GM12878 (cell line): ENCODE results near the gene GAS2L1. TPM values are rescaled to one million over a fixed set of nuclear protein-coding genes. Genes with fewer than 3 reads are reported as not detected.

Source experiments
- ATAC-seq: fragments of 200-7000 bp; cut with Tn5 transposase; 3 replicates; pipeline ENCODE4 v1.9.1; 2020; ENCODE audit warnings: mild to moderate bottlenecking, moderate library complexity
- BruUV-seq: library from RNA; stranded (reverse); fragments of 400-500 nt; replicated peaks from 2 replicates; lab custom pipeline; 2021; lab: Mats Ljungman, UMichigan
- CTCF ChIA-PET: fragments of 300-600 bp; sonication (Branson Sonifier 250); formaldehyde crosslinking; extraction: SDS; loops from one replicate; lab custom pipeline; 2021; ENCODE audit warnings: inconsistent platforms; lab: Yijun Ruan, JAX
- POLR2A ChIA-PET: fragments of 350-600 bp; formaldehyde crosslinking; extraction: SDS; loops from one replicate; lab custom pipeline; 2021; ENCODE audit warnings: inconsistent platforms; lab: Charles Lee
- RAD21 ChIA-PET: fragments of 300-600 bp; sonication (Branson Sonifier 250); formaldehyde crosslinking; loops from one replicate; lab custom pipeline; 2023; ENCODE audit warnings: antibody characterized with exemption; ENCODE audit not compliant: unreplicated experiment; lab: Charles Lee
- SMC1A ChIA-PET: fragments of 300-600 bp; sonication (Branson Sonifier 250); formaldehyde crosslinking; loops from one replicate; lab custom pipeline; 2023; ENCODE audit not compliant: unreplicated experiment, uncharacterized antibody; lab: Charles Lee
- DNase-seq: peaks from one replicate; pipeline ENCODE4 v3.0.0-alpha.2; 2011; ENCODE audit warnings: low read depth, low spot score
- FAIRE-seq: peaks from 3 replicates; lab custom pipeline; 2011; peaks lifted over from hg19 to GRCh38; lab: Jason Lieb, UNC
- H2AFZ ChIP-seq: 2 replicates; pipeline ENCODE4 v1.6.0; 2011; ENCODE audit warnings: low read depth, low read length, control low read depth; ENCODE audit not compliant: control insufficient read depth
- H3K27ac ChIP-seq: 2 replicates; pipeline ENCODE4 v1.5.1; 2011; ENCODE audit warnings: control low read depth; ENCODE audit not compliant: control insufficient read depth, insufficient read depth
- H3K27me3 ChIP-seq, 2 experiments: replicated peaks in 1 of 2; 2 replicates each; pipeline versions ENCODE4 v1.6.0 to v1.6.1; 2011; ENCODE audit warnings: low read length in 1 of 2; ENCODE audit not compliant: control insufficient read depth in 2 of 2, insufficient read depth in 2 of 2
- H3K36me3 ChIP-seq, 2 experiments: 2 replicates each; pipeline ENCODE4 v1.5.1; 2011; ENCODE audit warnings: low read length in 1 of 2; ENCODE audit not compliant: control insufficient read depth in 2 of 2, insufficient read depth in 2 of 2
- H3K4me1 ChIP-seq: 2 replicates; pipeline ENCODE4 v1.6.1; 2011; ENCODE audit warnings: mild to moderate bottlenecking, low read length, moderate library complexity, mixed read lengths; ENCODE audit not compliant: control insufficient read depth, insufficient read depth
- H3K4me2 ChIP-seq: 2 replicates; pipeline ENCODE4 v1.6.0; 2011; ENCODE audit warnings: control low read depth; ENCODE audit not compliant: control insufficient read depth, insufficient read depth
- H3K4me3 ChIP-seq: fragments of 200-600 bp; sonication (generic); 2 replicates; pipeline ENCODE4 v1.5.1; 2016
- H3K79me2 ChIP-seq: 2 replicates; pipeline ENCODE4 v1.6.0; 2011; ENCODE audit warnings: low read length; ENCODE audit not compliant: control insufficient read depth, insufficient read depth
- H3K9ac ChIP-seq: 2 replicates; pipeline ENCODE4 v1.8.0; 2011; ENCODE audit warnings: low read length, control low read depth, mixed read lengths; ENCODE audit not compliant: control insufficient read depth, insufficient read depth
- H3K9me3 ChIP-seq: replicated peaks from 3 replicates; pipeline ENCODE4 v1.5.1; 2011; ENCODE audit warnings: mild to moderate bottlenecking, low read length; ENCODE audit not compliant: control insufficient read depth, insufficient read depth
- H4K20me1 ChIP-seq: 2 replicates; pipeline ENCODE4 v1.6.0; 2011; ENCODE audit not compliant: control insufficient read depth, insufficient read depth
- FOXK2 ChIP-seq: fragments of 450-650 bp; IDR thresholded peaks from 2 replicates; pipeline ENCODE4 v1.6.1; 2017; ENCODE audit warnings: mild to moderate bottlenecking, moderate library complexity
- FOXM1 ChIP-seq: IDR thresholded peaks from 2 replicates; pipeline ENCODE4 v1.6.1; 2012; ENCODE audit warnings: low read depth, mild to moderate bottlenecking, inconsistent platforms, low read length, moderate library complexity
- KDM1A ChIP-seq: fragments of 200-600 bp; sonication (generic); IDR thresholded peaks from 2 replicates; pipeline ENCODE4 v1.6.1; 2016; ENCODE audit warnings: borderline replicate concordance
- POLR2A ChIP-seq: IDR thresholded peaks from 2 replicates; pipeline ENCODE4 v1.6.1; 2011; ENCODE audit warnings: low read depth, mild to moderate bottlenecking, low read length
- POLR2AphosphoS2 ChIP-seq: IDR thresholded peaks from 2 replicates; pipeline ENCODE4 v1.6.1; 2011; ENCODE audit warnings: low read depth, mild to moderate bottlenecking, low read length, improper control_type of control experiment, moderate library complexity
- RFX5 ChIP-seq: IDR thresholded peaks from 2 replicates; pipeline ENCODE4 v1.6.1; 2011; ENCODE audit warnings: low read depth, low read length, improper control_type of control experiment
- TARDBP ChIP-seq: IDR thresholded peaks from 2 replicates; pipeline ENCODE4 v1.6.1; 2016; ENCODE audit warnings: borderline replicate concordance
- WGBS: methylation state at CpG from one replicate; pipeline ENCODE4 v1.1.6; 2016; ENCODE audit warnings: low lambda C conversion rate; ENCODE audit not compliant: insufficient replicate concordance, insufficient coverage; ENCODE audit errors: missing lambda C conversion rate; 5-methylcytosine and 5-hydroxymethylcytosine counted together
- in situ Hi-C: fragments of 300-500 bp; cut with MboI; formaldehyde crosslinking; loops from 9 replicates; pipeline ENCODE4 v1.14.3; 2018; ENCODE audit warnings: mixed read lengths
- intact Hi-C: fragments of 100-400 bp; cut with micrococcal nuclease; formaldehyde crosslinking; loops from one replicate; pipeline ENCODE4 v1.14.2; 2022; ENCODE audit not compliant: unreplicated experiment
- polyA plus RNA-seq, 11 experiments: library from polyadenylated mRNA; depleted of rRNA in 4 of 11; unstranded in 6 of 11; stranded (reverse) in 5 of 11; fragments of >200 nt; fragmentation: Nextera tagmentation in 4 of 11; fragmentation: Illumina TruSeq in 1 of 11; extraction: Ambion mirVana in 4 of 11; extraction: Trizol in 1 of 11; gene quantifications; 1 replicate in 1 of 11; 2 replicates in 10 of 11; pipeline versions ENCODE4 v1.2.1 to v1.2.3, GENCODE V29; 2011 to 2016; ENCODE audit warnings: inconsistent platforms in 2 of 11, missing spikeins in 2 of 11, low read depth in 1 of 11
- total RNA-seq, 4 experiments: library from RNA; depleted of rRNA in 3 of 4; stranded (reverse); fragments of >200 nt in 3 of 4; fragmentation: Illumina TruSeq in 1 of 4; extraction: Trizol in 1 of 4; gene quantifications; 2 replicates each; pipeline versions ENCODE4 v1.2.1 to v1.2.3, GENCODE V29; 2013 to 2021

The GAS2L1 gene
- total and polyA plus RNA-seq, 10 of the 15 experiments (the other 5 are each of a cell fraction or from before 2014, with no cell fraction given), result 0.03 to 0.13 TPM; not detected in 8

- ChIA-PET POLR2A (interaction anchor here (1.0 kb wide), 1 partner anchor 12 kb away, joined by 3 read pairs; no protein-coding TSS in a partner anchor), RAD21 (no interaction called here), CTCF (no interaction called here)
- Histone ChIP-seq H3K36me3 (peaks cover 34 to 45% of the 10 kb centered on the region in 2 experiments), H3K27me3 (no peaks in the 10 kb centered on the region), H3K4me2 (no peak overlapping the region), H3K4me1 (no peaks in the 10 kb centered on the region), H3K9ac (no peak overlapping the region)
- no peak for FAIRE-seq
- WGBS, result 97% methylated on average over 17 of the region's 19 CpGs
- no peak for DNase-seq
- BruUV-seq, result TSS peak; percentile 89
- ATAC-seq, result no peak
- TF ChIP-seq RFX5 (no peak), POLR2A (peak; percentile 73)
- TF ChIP-seq, all 136 proteins: peak for 1
- no peaks in the 10 kb centered on the region for H4K20me1 ChIP-seq
- SMC1A ChIA-PET, result no interaction called here
- intact Hi-C loops (no loop called here), in situ Hi-C loops (no loop called here)
- no peaks in the 10 kb centered on the region for H3K9me3 ChIP-seq
- no peak overlapping the region for H3K4me3 ChIP-seq
- H3K79me2 ChIP-seq, result no peaks in the 10 kb centered on the region
- H2AFZ ChIP-seq, result no peak overlapping the region
- no peak overlapping the region for H3K27ac ChIP-seq
Measured at GRCh38 chr22:29299136-29299900, 7.1 kb upstream of the GAS2L1 start.

GRCh38 chr22:29300467-29300806, 6.0 kb upstream of the GAS2L1 start:
- ChIA-PET RAD21 (no interaction called here), POLR2A (no interaction called here), SMC1A (no interaction called here), CTCF (no interaction called here)
- intact Hi-C loops (no loop called here), in situ Hi-C loops (no loop called here)
- FAIRE-seq, result no peak
- DNase-seq, result no peak
- H3K4me3 ChIP-seq, result no peak overlapping the region
- no TSS peak for BruUV-seq
- H3K4me1 ChIP-seq, result no peaks in the 10 kb centered on the region
- H3K4me2 ChIP-seq, result no peak overlapping the region
- no peaks in the 10 kb centered on the region for H3K9me3 ChIP-seq
- no peak overlapping the region for H2AFZ ChIP-seq
- peaks cover 34% of the 10 kb centered on the region in 2 experiments for H3K36me3 ChIP-seq
- no peaks in the 10 kb centered on the region for H3K79me2 ChIP-seq
- H4K20me1 ChIP-seq, result no peaks in the 10 kb centered on the region
- no peak overlapping the region for H3K9ac ChIP-seq
- no peaks in the 10 kb centered on the region for H3K27me3 ChIP-seq
- no peak for ATAC-seq
- WGBS, result 74% methylated on average over 4 of the region's 4 CpGs
- no peak overlapping the region for H3K27ac ChIP-seq
- peak; percentile 2; the same call in 1 of the 2 replicates for TF ChIP-seq POLR2AphosphoS2
- TF ChIP-seq FOXM1, result 0 out of 2 replicates have a peak, but pooled peaks have one; percentile 1
- 0 out of 2 replicates have a peak, but pooled peaks have one; percentile 11 for TF ChIP-seq TARDBP
- TF ChIP-seq KDM1A, result no peak
- no peak for TF ChIP-seq FOXK2
